ENCODE measurements around the gene NUDT14.
A peak's percentile ranks its signal among the peaks of the same experiment; 100 is the strongest.

Gene NUDT14

DNA sequence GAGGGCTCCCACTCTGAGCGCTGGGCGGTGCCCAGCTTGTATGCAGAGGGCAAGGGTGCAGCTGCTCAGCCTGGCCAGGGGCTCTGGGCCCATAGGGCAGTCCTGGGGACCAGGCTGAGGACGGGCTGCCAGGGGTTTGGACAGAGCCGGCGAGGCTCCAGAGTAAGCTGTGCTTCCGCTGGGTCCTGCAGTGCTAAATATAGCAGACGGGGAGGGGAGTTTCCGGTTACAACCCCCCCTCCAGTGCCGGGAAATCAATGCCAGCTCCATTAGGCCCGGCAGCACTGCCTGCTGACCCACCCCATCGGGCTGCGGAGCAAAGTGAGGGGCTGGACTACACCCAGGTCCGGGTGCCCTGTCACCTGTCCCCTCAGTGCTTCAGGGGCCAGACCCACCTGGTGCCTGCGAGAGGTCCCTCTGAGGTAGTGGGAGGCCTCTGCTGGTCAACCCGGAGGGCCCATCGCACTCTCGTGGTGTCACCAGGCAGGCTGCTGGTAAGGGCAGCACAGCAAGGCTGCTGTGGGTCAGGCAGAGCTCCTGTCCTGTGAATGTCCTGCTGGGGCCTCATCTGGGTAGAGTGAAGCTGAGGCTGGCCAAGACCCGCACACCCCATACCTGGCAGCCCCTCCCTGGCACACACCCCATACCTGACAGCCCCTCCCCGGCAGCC, 10.0 kb downstream of the NUDT14 start:
- H3K4me3 ChIP-seq (ENCODE audit: low read depth, low read length), result no peak overlapping the region
- DNase-seq (ENCODE audit: low read depth), result no peak
- TF ChIP-seq, protein P1, sequence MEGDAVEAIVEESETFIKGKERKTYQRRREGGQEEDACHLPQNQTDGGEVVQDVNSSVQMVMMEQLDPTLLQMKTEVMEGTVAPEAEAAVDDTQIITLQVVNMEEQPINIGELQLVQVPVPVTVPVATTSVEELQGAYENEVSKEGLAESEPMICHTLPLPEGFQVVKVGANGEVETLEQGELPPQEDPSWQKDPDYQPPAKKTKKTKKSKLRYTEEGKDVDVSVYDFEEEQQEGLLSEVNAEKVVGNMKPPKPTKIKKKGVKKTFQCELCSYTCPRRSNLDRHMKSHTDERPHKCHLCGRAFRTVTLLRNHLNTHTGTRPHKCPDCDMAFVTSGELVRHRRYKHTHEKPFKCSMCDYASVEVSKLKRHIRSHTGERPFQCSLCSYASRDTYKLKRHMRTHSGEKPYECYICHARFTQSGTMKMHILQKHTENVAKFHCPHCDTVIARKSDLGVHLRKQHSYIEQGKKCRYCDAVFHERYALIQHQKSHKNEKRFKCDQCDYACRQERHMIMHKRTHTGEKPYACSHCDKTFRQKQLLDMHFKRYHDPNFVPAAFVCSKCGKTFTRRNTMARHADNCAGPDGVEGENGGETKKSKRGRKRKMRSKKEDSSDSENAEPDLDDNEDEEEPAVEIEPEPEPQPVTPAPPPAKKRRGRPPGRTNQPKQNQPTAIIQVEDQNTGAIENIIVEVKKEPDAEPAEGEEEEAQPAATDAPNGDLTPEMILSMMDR (IDR thresholded peaks at IDR 0.05; ENCODE audit: low read depth, low read length, missing control alignments), result no peak

DNA sequence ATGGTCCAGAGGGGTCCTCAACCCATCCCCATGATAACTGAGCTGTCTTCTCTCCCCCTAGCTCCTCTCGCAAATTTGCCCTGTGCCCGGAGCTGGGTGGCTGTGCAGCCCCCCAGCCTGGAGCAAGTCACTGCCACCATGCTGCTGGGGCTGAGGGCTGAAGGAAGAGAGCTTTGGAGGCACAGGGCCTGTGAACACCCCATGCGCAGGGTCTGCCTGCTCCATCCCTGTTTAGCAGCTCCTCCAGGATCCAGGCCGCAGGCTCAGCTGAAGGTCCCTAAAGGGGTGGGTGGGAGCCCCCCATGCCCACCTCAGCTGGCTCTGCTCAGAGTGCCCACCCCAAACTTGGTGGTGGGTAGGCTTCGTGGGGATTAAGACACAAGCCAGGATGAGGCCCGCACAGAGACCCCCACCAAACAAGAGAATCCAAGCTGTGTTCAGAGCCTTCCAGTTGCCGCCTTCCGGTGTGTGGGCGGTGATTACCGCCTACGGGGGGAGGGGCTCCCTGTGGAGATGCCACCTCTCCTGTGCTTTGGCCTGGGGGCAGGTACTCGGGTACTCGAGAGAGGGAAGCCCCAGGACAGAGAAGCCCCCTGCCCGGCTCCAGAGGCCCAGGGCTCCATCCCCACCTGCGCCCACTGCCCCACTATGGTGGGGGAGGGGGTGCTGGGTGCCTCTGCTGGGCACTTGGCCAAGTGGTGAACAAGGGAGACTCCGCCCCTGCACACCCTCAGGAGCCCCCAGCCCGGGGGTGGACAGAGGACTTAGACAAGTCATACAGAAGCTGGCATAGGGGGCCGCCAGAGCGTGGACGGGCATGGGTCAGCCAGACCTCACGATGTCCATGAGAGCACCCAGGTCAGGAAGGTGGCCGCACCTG, 11.1 kb downstream of the NUDT14 start:
- TF ChIP-seq, protein P1 (IDR thresholded peaks at IDR 0.05; ENCODE audit: low read depth, low read length, missing control alignments), result no peak
- no peak for DNase-seq (ENCODE audit: low read depth)
- no peak overlapping the region for H3K4me3 ChIP-seq (ENCODE audit: low read depth, low read length)

DNA sequence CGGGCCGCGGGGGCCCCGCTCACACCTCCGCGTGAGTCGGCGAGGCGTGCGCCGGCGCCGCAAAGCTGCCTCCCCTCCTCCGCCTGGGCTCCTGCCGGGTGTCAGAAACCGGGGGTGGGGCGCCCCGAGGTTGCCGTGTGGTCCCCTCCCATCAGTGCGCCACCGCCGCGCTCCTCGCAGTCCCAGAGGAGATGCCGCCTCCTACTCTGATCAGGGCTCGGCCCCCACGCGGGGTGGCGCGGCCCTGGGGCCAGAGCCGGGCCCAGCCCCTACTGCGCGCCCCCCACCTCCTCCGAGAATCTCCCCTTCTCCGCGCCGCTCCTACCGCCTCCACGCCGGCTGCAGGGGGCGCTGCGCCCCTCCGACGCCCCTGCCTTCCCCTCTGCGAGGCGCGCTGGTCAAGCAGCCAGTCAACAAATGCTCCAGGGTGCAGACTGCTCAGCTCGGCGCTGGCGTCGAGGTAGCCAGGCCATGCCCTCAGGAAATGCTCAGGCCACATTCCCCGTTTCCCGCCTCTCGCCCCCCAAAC, 12.1 kb downstream of the NUDT14 start:
- DNase-seq (ENCODE audit: low read depth), result no peak
- no peak overlapping the region; the same call in 1 of the 2 replicates for H3K4me3 ChIP-seq (ENCODE audit: low read depth, low read length)
- TF ChIP-seq, protein P1 (IDR thresholded peaks at IDR 0.05; ENCODE audit: low read depth, low read length, missing control alignments), result peak; percentile 48

DNA sequence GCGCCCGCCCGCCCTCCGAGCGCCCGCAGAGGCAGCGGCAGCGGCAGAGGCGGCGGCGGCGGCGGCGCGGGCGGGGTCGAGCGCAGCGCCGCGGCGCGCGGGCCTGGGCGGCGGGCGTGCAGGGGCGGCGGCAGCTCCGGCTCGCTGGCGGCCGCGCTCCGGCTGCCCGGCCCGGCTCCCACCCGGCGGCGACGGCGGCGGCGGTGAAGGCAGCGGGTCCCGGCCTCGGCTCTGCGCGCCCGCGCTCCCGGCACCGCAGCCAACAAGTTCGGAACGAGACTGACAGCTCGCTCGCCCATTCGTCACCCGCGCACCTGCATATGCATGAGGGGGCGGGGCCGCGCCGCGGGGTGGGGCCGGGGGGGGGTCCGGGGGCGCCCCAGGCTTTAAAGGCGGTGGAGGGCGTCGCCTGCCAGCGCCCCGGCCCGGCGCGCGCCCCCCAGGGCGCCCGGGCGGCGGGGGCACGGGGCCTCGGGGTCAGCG, 12.6 kb downstream of the NUDT14 start, which contains the start of gene JAG2:
TSS of gene JAG2 (minus strand) at position 281 of the 483 bp plus-strand sequence. CDS start 356 bp downstream, outside the sequence.
- TF ChIP-seq, protein P1 (IDR thresholded peaks at IDR 0.05; ENCODE audit: low read depth, low read length, missing control alignments), result no peak
- no peak for DNase-seq (ENCODE audit: low read depth)
- H3K4me3 ChIP-seq (ENCODE audit: low read depth, low read length), result no peak within 1 kb of the TSS; the same call in 1 of the 2 replicates

DNA sequence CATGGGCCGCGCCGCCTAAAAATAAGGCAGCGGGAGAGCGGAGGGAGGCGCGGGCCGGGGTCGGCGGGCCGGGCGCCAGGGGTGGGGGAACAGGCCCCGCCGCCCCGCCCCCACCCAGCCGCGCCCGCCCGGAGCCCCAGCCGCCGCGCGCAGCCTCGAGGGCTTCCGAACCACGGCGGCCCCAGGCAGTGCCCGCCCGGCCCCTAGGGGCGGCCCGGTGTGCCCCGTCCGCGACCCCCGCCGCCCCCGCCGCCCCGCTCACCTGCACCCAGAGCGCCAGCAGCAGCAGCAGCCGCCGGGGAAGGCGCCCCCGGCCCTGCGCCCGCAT, 13.1 kb downstream of the NUDT14 start:
- TF ChIP-seq, protein P1 (IDR thresholded peaks at IDR 0.05; ENCODE audit: low read depth, low read length, missing control alignments), result no peak
- no peak overlapping the region for H3K4me3 ChIP-seq (ENCODE audit: low read depth, low read length)
- no peak for DNase-seq (ENCODE audit: low read depth)

DNA sequence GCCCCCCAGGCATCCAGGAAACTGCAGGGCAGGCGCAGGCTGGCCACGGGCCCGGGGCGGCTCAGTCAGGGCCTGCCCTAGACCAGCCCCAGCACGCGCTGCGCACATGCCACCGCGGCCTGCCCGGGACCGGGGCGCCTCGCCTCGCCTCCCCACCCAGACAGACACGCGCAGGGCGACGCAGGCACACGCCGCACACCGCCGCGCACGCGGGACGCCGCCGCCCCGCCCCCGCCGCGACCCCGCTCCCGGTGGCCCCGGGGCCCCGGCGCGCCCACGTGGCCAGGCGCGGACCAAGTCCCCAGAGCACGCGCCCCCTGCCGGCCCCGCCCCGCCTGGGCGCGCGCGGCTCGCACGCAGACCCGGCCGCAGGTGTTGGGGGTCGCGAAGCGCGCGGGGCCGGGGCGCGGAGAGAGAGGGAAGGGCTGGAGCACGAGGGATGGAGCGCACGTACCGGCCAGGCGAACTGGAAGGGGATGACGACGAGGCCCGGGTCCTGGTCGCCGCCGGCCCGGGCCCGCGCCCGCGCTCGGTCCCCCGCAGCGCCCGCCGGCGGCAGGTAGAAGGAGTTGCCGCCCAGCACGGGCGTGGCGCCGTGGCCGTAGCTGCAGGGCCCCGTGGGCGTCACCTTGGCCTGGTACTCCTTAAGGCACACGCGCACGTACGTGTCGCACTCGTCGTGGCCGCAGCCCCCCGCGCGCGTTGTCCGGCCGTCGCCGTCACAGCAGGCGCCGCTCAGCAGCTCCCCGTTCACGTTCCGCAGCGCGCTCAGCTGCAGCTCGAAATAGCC, 13.6 kb downstream of the NUDT14 start:
- DNase-seq (ENCODE audit: low read depth), result no peak
- H3K4me3 ChIP-seq (ENCODE audit: low read depth, low read length), result no peak overlapping the region; the same call in 1 of the 2 replicates
- TF ChIP-seq, protein P1 (IDR thresholded peaks at IDR 0.05; ENCODE audit: low read depth, low read length, missing control alignments), result peak; percentile 10
